Bronchial epithelial cell (primary cell): ENCODE results near the gene RGS3. TPM values are rescaled to one million over a fixed set of nuclear protein-coding genes. Genes with fewer than 3 reads are reported as not detected.
"Not testable (repeated sequence)": the region's sequence is repeated elsewhere in the genome, so short reads cannot be mapped to it uniquely, and the experiment has no call there.

Source experiments
- DNase-seq: peaks from one replicate; pipeline ENCODE4 v3.0.0-alpha.2; 2010; ENCODE audit warnings: low read depth
- FAIRE-seq: peaks from 2 replicates; lab custom pipeline; 2011; peaks lifted over from hg19 to GRCh38; lab: Jason Lieb, UNC
- H3K27me3 ChIP-seq: 2 replicates; pipeline ENCODE4 v1.5.1; 2011; ENCODE audit warnings: low read length; ENCODE audit not compliant: control insufficient read depth, insufficient read depth
- H3K36me3 ChIP-seq: 2 replicates; pipeline ENCODE4 v1.5.1; 2011; ENCODE audit warnings: low read length; ENCODE audit not compliant: control insufficient read depth, insufficient read depth
- H3K4me3 ChIP-seq: 2 replicates; pipeline ENCODE4 v1.5.1; 2011; ENCODE audit warnings: mild to moderate bottlenecking, low read depth, low read length, control low read depth
- total RNA-seq: library from RNA; depleted of rRNA; stranded (reverse); fragments of >200 nt; gene quantifications from 2 replicates; pipeline ENCODE4 v1.2.1, GENCODE V29; 2014
- TF ChIP-seq, protein P1 (sequence below): IDR thresholded peaks from 2 replicates; pipeline ENCODE4 v1.5.1; 2011; ENCODE audit warnings: mild to moderate bottlenecking, moderate library complexity, low read length, control low read depth, inconsistent platforms; ENCODE audit not compliant: insufficient read depth, severe bottlenecking

The RGS3 gene
- total RNA-seq, 1 donor from 2014 or later, result 22.1 TPM

DNA sequence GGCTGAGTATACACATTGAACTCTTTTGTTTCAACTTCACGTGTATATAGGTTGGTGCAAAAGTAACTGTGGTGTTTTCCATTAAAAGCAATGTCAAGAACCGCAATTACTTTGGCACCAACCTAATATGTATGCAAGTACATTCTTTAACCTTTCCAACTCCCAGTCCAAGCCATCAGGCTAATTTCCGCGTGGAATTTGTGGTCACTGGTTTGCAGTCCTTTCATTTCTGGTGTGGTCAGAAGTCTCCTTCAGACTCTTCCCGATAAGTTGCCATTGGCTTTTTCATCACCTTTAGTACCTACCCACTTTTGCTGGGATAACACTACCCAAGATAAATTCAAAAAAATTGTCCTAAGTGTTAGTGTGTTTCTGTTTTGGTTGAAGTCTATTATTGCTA lies 84.0 kb downstream of the RGS3 start:
- TF ChIP-seq, protein P1, sequence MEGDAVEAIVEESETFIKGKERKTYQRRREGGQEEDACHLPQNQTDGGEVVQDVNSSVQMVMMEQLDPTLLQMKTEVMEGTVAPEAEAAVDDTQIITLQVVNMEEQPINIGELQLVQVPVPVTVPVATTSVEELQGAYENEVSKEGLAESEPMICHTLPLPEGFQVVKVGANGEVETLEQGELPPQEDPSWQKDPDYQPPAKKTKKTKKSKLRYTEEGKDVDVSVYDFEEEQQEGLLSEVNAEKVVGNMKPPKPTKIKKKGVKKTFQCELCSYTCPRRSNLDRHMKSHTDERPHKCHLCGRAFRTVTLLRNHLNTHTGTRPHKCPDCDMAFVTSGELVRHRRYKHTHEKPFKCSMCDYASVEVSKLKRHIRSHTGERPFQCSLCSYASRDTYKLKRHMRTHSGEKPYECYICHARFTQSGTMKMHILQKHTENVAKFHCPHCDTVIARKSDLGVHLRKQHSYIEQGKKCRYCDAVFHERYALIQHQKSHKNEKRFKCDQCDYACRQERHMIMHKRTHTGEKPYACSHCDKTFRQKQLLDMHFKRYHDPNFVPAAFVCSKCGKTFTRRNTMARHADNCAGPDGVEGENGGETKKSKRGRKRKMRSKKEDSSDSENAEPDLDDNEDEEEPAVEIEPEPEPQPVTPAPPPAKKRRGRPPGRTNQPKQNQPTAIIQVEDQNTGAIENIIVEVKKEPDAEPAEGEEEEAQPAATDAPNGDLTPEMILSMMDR, result no peak
- no peak overlapping the region for H3K4me3 ChIP-seq
- DNase-seq, result no peak
- FAIRE-seq, result no peak
- no peaks in the 10 kb centered on the region for H3K27me3 ChIP-seq
- H3K36me3 ChIP-seq, result no peaks in the 10 kb centered on the region

DNA sequence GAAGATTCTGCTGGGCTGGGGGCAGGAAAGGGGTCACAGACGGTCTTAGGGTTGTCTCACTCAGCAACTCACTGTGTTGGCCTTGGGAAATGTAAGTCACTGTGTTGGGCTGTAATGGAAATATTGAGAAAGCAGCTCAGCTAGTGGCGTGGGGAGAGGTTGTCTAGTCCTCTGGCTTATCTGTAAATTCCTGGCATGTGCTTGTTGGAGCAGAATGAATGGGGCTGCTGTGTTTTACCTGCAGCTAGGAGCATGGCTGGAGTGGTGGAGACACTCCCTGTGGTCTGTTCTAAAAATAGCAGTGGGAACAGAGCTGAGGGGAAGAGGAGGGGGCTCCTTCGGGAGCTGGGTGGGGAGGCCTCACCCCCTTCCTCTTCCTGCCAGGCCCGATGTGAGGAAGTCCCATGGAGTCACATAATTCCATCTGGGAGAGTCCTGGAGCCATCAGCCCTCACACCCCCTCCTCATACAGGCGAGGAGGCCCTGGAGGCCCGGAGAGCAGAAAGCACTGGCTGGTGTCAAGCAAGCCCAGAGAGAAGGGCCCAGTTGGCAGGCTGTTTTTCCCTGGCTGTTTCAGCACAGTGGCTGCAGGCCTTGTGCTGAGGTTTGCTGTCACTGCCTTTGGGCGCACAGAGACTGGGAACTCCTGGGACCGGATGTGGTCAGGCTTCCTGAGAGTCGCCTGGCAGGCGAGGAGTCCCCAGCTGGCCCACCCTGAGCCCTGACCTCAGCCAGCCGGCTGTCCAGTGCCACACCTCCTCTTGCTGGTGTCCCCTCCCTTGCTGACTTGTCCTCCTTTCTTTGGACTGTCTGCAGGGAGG lies 84.9 kb downstream of the RGS3 start:
- DNase-seq (no peak), FAIRE-seq (no peak)
- no peak overlapping the region for H3K4me3 ChIP-seq
- TF ChIP-seq, protein P1, result no peak
- no peaks in the 10 kb centered on the region for H3K36me3 ChIP-seq
- no peaks in the 10 kb centered on the region for H3K27me3 ChIP-seq

DNA sequence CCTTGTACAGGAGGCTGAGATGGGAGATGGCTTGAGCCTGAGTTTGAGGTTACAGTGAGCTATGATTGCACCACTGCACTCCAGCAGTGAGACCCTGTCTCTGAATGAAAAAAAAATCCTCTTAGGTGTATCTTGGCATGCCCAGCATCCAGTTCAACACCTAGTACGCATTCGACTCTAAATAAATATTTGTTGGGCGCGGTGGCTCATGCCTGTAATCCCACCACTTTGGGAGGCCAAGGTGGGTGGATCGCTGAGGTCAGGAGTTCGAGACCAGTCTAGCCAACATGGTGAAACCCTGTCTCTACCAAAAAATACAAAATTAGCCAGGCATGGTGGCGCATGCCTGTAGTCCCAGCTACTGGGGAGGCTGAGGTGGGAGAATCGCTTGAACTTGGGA lies 86.4 kb downstream of the RGS3 start:
- H3K4me3 ChIP-seq, H3K36me3 ChIP-seq, DNase-seq, FAIRE-seq, H3K27me3 ChIP-seq: not testable (repeated sequence)

DNA sequence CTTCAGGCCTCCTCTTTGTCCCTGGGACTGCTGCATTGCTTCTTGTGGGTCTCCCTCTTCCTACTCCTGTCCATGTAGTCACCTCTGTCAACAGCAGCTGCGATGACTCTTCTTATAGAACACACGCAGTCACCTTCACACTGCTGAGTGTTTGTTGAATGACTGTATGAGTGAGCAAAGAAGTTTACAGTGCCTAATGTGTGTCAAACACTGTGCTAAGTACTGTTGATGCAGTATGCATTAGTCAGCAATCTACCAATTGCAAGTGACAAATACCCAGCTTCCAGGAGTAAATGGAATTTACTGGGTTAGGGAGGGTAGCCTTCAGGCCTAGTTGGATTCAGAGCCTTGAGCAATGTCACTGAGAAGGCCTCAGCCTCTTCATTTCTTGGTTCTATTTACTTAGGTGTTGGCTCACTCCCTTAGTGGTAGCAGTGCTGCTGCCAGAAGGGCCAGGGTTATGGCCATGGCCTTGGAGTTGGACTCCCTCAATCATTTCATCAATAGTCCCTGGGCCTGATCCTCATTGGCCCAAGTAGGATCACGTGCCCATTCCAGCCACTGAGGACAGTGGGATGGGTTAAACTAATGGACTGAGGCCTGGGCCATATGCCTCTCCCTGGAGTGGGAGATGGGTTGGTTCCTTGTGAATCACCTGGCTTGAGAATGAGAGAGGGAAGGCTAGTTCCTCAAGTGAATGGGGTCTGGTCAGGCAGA lies 93.5 kb downstream of the RGS3 start:
- H3K4me3 ChIP-seq, result no peak overlapping the region
- TF ChIP-seq, protein P1, result no peak
- DNase-seq, result no peak
- H3K27me3 ChIP-seq, result no peaks in the 10 kb centered on the region
- no peak for FAIRE-seq
- H3K36me3 ChIP-seq, result no peaks in the 10 kb centered on the region

DNA sequence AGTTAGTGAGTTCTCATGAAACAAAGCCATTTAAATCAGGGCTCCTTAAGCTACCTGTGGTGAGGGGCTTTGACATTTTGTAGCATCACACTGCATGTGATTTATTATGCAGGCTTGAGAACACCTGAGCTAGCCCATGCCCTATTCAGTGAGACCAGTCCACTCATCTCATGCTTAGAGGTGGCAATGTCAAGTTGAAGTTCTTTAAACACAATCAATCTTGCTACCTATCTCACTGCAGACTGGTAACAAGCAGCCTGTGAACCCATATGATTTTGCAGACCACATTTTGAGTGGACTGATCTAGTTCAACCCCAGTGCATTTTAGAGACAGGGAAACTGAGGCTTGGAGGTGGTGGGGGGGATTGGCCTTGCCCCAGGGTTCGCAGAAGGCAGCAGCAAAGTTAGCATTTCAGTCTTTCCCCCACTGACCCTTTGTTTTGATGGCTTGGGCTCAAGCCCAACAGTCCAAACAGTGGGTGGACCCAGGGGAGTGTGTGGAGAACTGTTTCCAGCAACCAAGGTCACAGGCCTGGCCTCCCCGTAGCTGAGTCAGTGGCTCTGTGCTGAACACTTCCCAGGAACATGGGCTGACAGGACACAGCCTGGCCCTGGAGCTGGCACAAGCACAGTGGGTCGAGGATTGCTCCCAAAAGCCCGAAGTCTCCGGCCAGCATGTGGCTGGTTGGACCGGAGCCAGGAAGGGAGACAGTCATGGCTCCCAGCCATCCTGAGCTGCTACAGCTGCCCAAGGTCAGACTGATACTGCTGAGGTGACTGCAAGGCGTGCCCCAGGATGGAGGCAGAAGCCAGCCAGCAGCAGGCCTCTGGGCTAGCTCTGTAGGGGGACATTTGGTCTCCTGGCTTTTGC lies 95.3 kb downstream of the RGS3 start:
- no peak for FAIRE-seq
- no peak for DNase-seq
- H3K4me3 ChIP-seq, result no peak overlapping the region
- no peaks in the 10 kb centered on the region for H3K36me3 ChIP-seq
- H3K27me3 ChIP-seq, result no peaks in the 10 kb centered on the region
- TF ChIP-seq, protein P1, result no peak
